HG02759 (cell line): ENCODE results near the gene CENATAC.
"Not testable (repeated sequence)": the region's sequence is repeated elsewhere in the genome, so short reads cannot be mapped to it uniquely, and the experiment has no call there.

Experiments used
- ATAC-seq: cut with Tn5 transposase; IDR thresholded peaks from one replicate; pipeline ENCODE4 v1.9.1; 2021; ENCODE audit warnings: mild to moderate bottlenecking, moderate library complexity; ENCODE audit not compliant: unreplicated experiment

Gene CENATAC

GRCh38 chr11:118991486-118992038 is 6.4 kb upstream of the CENATAC start:
- not testable (repeated sequence) for ATAC-seq

GRCh38 chr11:118996926-118997626 is 862 bp upstream of the CENATAC start:
- peak; percentile 14 for ATAC-seq

GRCh38 chr11:118998388-118998717 is 415 bp downstream of the CENATAC start:
- ATAC-seq, result peak; percentile 15

- ATAC-seq, result no peak
Observed at GRCh38 chr11:118998822-118999221, 884 bp downstream of the CENATAC start.

GRCh38 chr11:119000906-119001305 is 3.0 kb downstream of the CENATAC start:
- no peak for ATAC-seq

GRCh38 chr11:119006656-119007055 is 8.7 kb downstream of the CENATAC start:
- no peak for ATAC-seq

GRCh38 chr11:119011476-119012053 is 13.6 kb downstream of the CENATAC start:
- no peak for ATAC-seq

GRCh38 chr11:119012629-119013170 is 14.8 kb downstream of the CENATAC start:
- no peak for ATAC-seq

GRCh38 chr11:119014209-119014924 is 16.4 kb downstream of the CENATAC start:
- no peak for ATAC-seq

- ATAC-seq, result no peak
Observed at GRCh38 chr11:119015054-119015611, 17.2 kb downstream of the CENATAC start.

- no peak for ATAC-seq
Observed at GRCh38 chr11:119016216-119017009, 18.5 kb downstream of the CENATAC start.

- not testable (repeated sequence) for ATAC-seq
Observed at GRCh38 chr11:119017377-119017776, 19.4 kb downstream of the CENATAC start.

GRCh38 chr11:119018074-119018938 is 20.4 kb downstream of the CENATAC start, which contains the start of the genes RPS25 and TRAPPC4:
TSS of gene RPS25 (minus strand) at chr11:119018343. CDS start at chr11:119018284, 59 bp downstream.
TSS of gene TRAPPC4 (plus strand) at chr11:119018766. CDS start at chr11:119018796, 30 bp downstream.
- ATAC-seq, result peak; percentile 90

GRCh38 chr11:119019996-119020395 is 22.1 kb downstream of the CENATAC start:
- no peak for ATAC-seq

- ATAC-seq, result no peak
Observed at GRCh38 chr11:119021631-119022030, 23.7 kb downstream of the CENATAC start.

- ATAC-seq, result no peak
Observed at GRCh38 chr11:119023741-119024140, 25.8 kb downstream of the CENATAC start.

GRCh38 chr11:119024430-119025098 is 26.6 kb downstream of the CENATAC start:
- ATAC-seq, result no peak

- no peak for ATAC-seq
Observed at GRCh38 chr11:119025099-119025473, 27.1 kb downstream of the CENATAC start.

- no peak for ATAC-seq
Observed at GRCh38 chr11:119025541-119025940, 27.6 kb downstream of the CENATAC start.
